AG10803 (cell line): ENCODE measurements around the gene ACO1.
"Not testable (repeated sequence)": the region's sequence is repeated elsewhere in the genome, so short reads cannot be mapped to it uniquely, and the experiment has no call there.

ENCODE experiments used
- DNase-seq: peaks from one replicate; pipeline ENCODE4 v3.0.0; 2010; ENCODE audit warnings: low read depth
- H3K4me3 ChIP-seq: 2 replicates; pipeline ENCODE4 v1.5.1; 2011; ENCODE audit warnings: mild to moderate bottlenecking, low read length, control low read depth
- CTCF ChIP-seq: conservative IDR thresholded peaks from 2 replicates; pipeline ENCODE4 v1.5.1; 2011; ENCODE audit warnings: mild to moderate bottlenecking, low read length, control low read depth, inconsistent platforms

The ACO1 gene

DNA sequence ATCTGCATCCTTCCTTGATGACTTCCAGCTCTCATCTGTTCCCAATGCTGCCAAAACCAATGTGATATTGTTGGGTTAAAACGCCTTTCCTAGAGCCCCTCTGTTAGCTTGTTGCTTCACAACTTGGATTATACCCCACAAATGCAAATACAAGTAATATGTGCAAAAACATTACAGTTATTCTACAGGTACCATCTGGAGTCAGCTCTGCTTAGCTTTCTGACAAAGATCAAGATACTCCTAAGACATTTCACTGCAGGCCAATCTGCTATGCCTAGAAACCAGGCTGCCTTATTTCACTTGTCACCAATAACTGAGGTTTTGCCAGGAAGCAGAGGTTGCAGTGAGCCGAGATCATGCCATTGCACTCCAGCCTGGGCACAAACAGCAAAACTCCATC lies 36.9 kb upstream of the ACO1 start:
- no peak for DNase-seq
- TF ChIP-seq CTCF, result no peak
- no peak overlapping the region for H3K4me3 ChIP-seq

- DNase-seq, result no peak
- no peak for TF ChIP-seq CTCF
- no peak overlapping the region for H3K4me3 ChIP-seq
Measured at GRCh38 chr9:32348106-32348695, 36.2 kb upstream of the ACO1 start.

- no peak for TF ChIP-seq CTCF
- H3K4me3 ChIP-seq, result no peak overlapping the region
- no peak for DNase-seq
Measured at GRCh38 chr9:32349013-32349412, 35.4 kb upstream of the ACO1 start.

- H3K4me3 ChIP-seq, result no peak overlapping the region
- peak; percentile 16 for DNase-seq
- TF ChIP-seq CTCF, result peak; percentile 30
Measured at GRCh38 chr9:32350682-32351081, 33.8 kb upstream of the ACO1 start.

DNA sequence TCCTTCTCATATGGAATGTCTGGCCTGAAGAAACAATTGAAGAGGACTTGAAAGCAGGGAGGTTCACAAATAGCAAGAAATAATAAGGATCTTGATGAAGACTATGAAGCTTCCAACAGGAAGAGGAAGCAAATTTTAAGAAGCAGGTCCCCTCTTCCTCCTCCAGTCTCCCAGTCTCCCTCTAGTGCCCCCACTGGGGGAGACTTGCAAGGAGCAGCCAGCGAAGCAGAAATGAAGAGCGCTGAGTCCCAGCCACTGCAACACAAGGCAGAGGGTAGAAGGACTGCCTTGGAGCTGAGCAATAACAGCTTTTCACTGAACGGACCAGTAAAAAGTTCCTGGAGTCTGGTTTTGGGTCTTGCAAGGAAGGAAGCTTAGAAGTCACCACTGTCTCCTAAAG lies 32.6 kb upstream of the ACO1 start:
- no peak; the same call in 1 of the 2 replicates for TF ChIP-seq CTCF
- no peak for DNase-seq
- H3K4me3 ChIP-seq, result no peak overlapping the region

DNA sequence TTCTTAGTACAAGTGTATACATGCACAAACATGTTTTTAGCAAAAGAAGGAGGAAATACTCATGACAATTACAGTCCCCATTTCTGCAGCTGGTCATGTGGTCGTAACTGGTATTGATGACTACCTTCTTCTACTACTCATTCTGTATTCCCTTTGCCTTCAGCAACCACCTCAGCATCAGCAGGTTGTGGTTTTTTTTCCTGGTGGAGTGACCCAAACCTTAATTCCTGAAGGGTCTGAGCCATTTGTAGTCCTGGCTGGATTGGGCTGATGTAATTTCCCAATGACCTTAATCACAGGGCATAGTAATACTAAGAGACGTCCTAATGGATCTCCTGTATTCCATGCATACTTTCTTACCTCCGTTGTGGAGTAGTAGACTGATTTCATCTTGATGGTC lies 31.0 kb upstream of the ACO1 start:
- DNase-seq, H3K4me3 ChIP-seq: not testable (repeated sequence)

GRCh38 chr9:32359452-32359851 lies 25.0 kb upstream of the ACO1 start:
- H3K4me3 ChIP-seq, result no peak overlapping the region
- TF ChIP-seq CTCF, result no peak
- DNase-seq, result no peak

DNA sequence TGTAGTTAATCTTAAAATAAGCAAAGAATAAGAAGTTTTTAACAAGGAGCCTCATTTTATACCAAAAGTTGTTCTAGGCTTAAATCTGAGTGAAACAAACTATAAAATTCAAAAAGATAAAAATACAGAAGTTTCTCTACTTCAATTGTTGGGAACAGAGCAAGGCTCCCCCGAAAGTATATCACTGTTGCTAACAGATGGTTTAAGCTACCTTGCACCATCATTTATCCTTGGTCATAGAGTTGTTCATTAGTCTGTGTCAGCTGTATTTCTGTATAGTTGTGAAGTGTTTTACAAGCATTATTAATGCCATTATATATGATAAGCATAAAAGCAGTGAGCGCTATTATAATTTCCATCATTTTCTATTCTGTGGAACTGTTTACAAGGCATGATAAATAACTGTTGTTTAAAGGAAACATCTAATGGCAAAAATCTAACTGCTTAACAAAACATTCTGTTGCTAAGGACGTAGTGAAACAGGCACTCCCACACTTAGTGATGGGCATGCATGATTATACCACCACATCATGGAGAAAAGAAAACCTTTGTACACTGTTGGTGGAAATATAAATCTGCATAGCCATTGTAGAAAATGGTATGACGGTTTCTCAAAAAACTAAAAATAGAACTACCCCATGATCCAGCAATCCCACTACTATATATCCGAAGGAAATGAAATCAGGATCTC lies 23.3 kb upstream of the ACO1 start:
- DNase-seq, result no peak
- no peak for TF ChIP-seq CTCF
- no peak overlapping the region for H3K4me3 ChIP-seq
